K562 (cell line): Measurements from ENCODE around the gene SLC6A7. TPM values are rescaled to one million over a fixed set of nuclear protein-coding genes. Genes with fewer than 3 reads are reported as not detected.

Source experiments
- ATAC-seq: fragments of 200-7000 bp; cut with Tn5 transposase; 3 replicates; pipeline ENCODE4 v1.9.1; 2020; ENCODE audit warnings: moderate library complexity
- BruUV-seq: library from RNA; stranded (reverse); fragments of 400-500 nt; replicated peaks from 2 replicates; lab custom pipeline; 2021; lab: Mats Ljungman, UMichigan
- CTCF ChIA-PET: fragments of 300-600 bp; formaldehyde crosslinking; extraction: SDS; loops from one replicate; lab custom pipeline; 2021; ENCODE audit warnings: low intra/inter-chr PET ratio; lab: Yijun Ruan, JAX
- POLR2A ChIA-PET: fragments of 300-600, 350-650 bp; sonication (Branson Sonifier 250); formaldehyde crosslinking; extraction: SDS; loops from one replicate; lab custom pipeline; 2021; ENCODE audit warnings: antibody characterized with exemption, inconsistent platforms; lab: Yijun Ruan, JAX
- DNase-seq, 4 experiments: peaks; one replicate each; pipeline versions ENCODE4 v3.0.0 to v3.0.0-alpha.2; 2011 to 2018; ENCODE audit warnings: low spot score in 3 of 4, mixed read lengths in 3 of 4; ENCODE audit errors: extremely low read depth in 1 of 4
- FAIRE-seq: peaks from 2 replicates; lab custom pipeline; 2011; peaks lifted over from hg19 to GRCh38; lab: Jason Lieb, UNC
- H2AFZ ChIP-seq: 2 replicates; pipeline ENCODE4 v1.6.0; 2011; ENCODE audit warnings: low read depth, low read length, control low read depth, inconsistent platforms
- H3K27ac ChIP-seq: fragments of 200-600 bp; 3 replicates; pipeline ENCODE4 v1.8.0; 2011; ENCODE audit warnings: low read depth, mild to moderate bottlenecking, control low read depth, inconsistent platforms, low read length, moderate library complexity, mixed read lengths; ENCODE audit errors: extremely low read depth
- H3K27me3 ChIP-seq, 2 experiments: fragments of 300-600 bp in 1 of 2; 2 replicates in 1 of 2; 3 replicates in 1 of 2; pipeline versions ENCODE4 v1.6.0 to v1.8.0; 2011; ENCODE audit warnings: inconsistent platforms in 2 of 2, low read length in 2 of 2, mild to moderate bottlenecking in 1 of 2, mixed read lengths in 1 of 2, moderate library complexity in 1 of 2; ENCODE audit not compliant: control insufficient read depth in 2 of 2, insufficient read depth in 2 of 2
- H3K36me3 ChIP-seq: fragments of 300-600 bp; 3 replicates; pipeline ENCODE4 v1.8.0; 2011; ENCODE audit warnings: mild to moderate bottlenecking, low read length, inconsistent platforms; ENCODE audit not compliant: control insufficient read depth, insufficient read depth
- H3K4me1 ChIP-seq, 2 experiments: fragments of 200-600 bp in 1 of 2; replicated peaks in 1 of 2; 2 replicates in 1 of 2; 3 replicates in 1 of 2; pipeline versions ENCODE4 v1.5.1 to v1.8.0; 2011; ENCODE audit warnings: inconsistent platforms in 2 of 2, low read length in 2 of 2, mild to moderate bottlenecking in 1 of 2, mixed read lengths in 1 of 2, moderate library complexity in 1 of 2; ENCODE audit not compliant: control insufficient read depth in 2 of 2, insufficient read depth in 2 of 2
- H3K4me2 ChIP-seq: 2 replicates; pipeline ENCODE4 v1.6.1; 2011; ENCODE audit warnings: low read length, control low read depth, inconsistent platforms, mixed read lengths; ENCODE audit not compliant: insufficient read depth
- H3K4me3 ChIP-seq: fragments of 200-600 bp; sonication (generic), shearing (Covaris generic); 2 replicates; pipeline ENCODE4 v1.5.1; 2016; ENCODE audit warnings: control low read depth, inconsistent platforms
- H3K79me2 ChIP-seq: fragments of 200-600 bp; 3 replicates; pipeline ENCODE4 v1.8.0; 2011; ENCODE audit warnings: low read length, inconsistent platforms; ENCODE audit not compliant: control insufficient read depth, insufficient read depth
- H3K9ac ChIP-seq, 2 experiments: 2 replicates each; pipeline versions ENCODE4 v1.6.0 to v1.6.1; 2011; ENCODE audit warnings: low read depth in 2 of 2, low read length in 2 of 2, control low read depth in 1 of 2, inconsistent platforms in 1 of 2, mild to moderate bottlenecking in 1 of 2, mixed read lengths in 1 of 2; ENCODE audit not compliant: insufficient read depth in 1 of 2
- H3K9me1 ChIP-seq: one replicate; pipeline ENCODE4 v1.6.0; 2011; ENCODE audit warnings: inconsistent platforms, mild to moderate bottlenecking, low read length, moderate library complexity; ENCODE audit not compliant: control insufficient read depth, insufficient read depth
- H3K9me3 ChIP-seq: replicated peaks from 2 replicates; pipeline ENCODE4 v1.5.1; 2011; ENCODE audit warnings: low read depth, low read length, inconsistent platforms; ENCODE audit not compliant: control insufficient read depth, insufficient read depth
- H4K20me1 ChIP-seq: replicated peaks from 2 replicates; pipeline ENCODE4 v1.6.1; 2011; ENCODE audit warnings: low read length, inconsistent platforms, mixed read lengths; ENCODE audit not compliant: control insufficient read depth, insufficient read depth
- MAFK ChIP-seq: IDR thresholded peaks from 2 replicates; pipeline ENCODE4 v1.6.1; 2011; ENCODE audit warnings: low read length, improper control_type of control experiment
- RHOXF2B ChIP-seq: fragments of 250-450 bp; sonication (Bioruptor Pico); conservative IDR thresholded peaks from 2 replicates; pipeline ENCODE4 v1.5.1; 2021
- ZBTB2 ChIP-seq: fragments of 450-650 bp; IDR thresholded peaks from 2 replicates; pipeline ENCODE4 v1.6.1; 2016; ENCODE audit warnings: antibody characterized with exemption
- ZFP36 ChIP-seq: fragments of 150-350 bp; IDR thresholded peaks from 2 replicates; pipeline ENCODE4 v1.6.1; 2018; ENCODE audit warnings: low read length, low read depth; ENCODE audit not compliant: partially characterized antibody
- WGBS: fragments of 100-300 bp; shearing (Covaris generic); methylation state at CpG from one replicate; pipeline ENCODE4 v1.1.6; 2016; ENCODE audit warnings: low coverage, mixed read lengths; ENCODE audit not compliant: insufficient coverage; ENCODE audit errors: missing lambda C conversion rate; 5-methylcytosine and 5-hydroxymethylcytosine counted together
- in situ Hi-C: fragments of 300-500 bp; cut with MboI; formaldehyde crosslinking; loops from 4 replicates; pipeline ENCODE4 v1.15.0; 2018; ENCODE audit warnings: inconsistent platforms, mixed read lengths
- intact Hi-C: fragments of 100-400 bp; cut with micrococcal nuclease; formaldehyde crosslinking; loops from 2 replicates; pipeline ENCODE4 v1.14.2; 2022
- polyA plus RNA-seq, 8 experiments: library from polyadenylated mRNA; depleted of rRNA in 4 of 8; stranded (reverse) in 5 of 8; unstranded in 3 of 8; fragments of >200 nt; fragmentation: Nextera tagmentation in 2 of 8; fragmentation: Illumina TruSeq in 1 of 8; extraction: Ambion mirVana in 2 of 8; extraction: Trizol in 1 of 8; gene quantifications; 2 replicates each; pipeline versions ENCODE4 v1.2.1 to v1.2.3, GENCODE V29; 2011 to 2014; ENCODE audit warnings: inconsistent platforms in 1 of 8, missing spikeins in 1 of 8
- total RNA-seq, 7 experiments: library from RNA; depleted of rRNA in 6 of 7; stranded (reverse); fragments of >200 nt in 6 of 7; fragmentation: Illumina TruSeq in 2 of 7; extraction: Trizol in 2 of 7; gene quantifications; 2 replicates each; pipeline versions ENCODE4 v1.2.1 to v1.2.3, GENCODE V29; 2011 to 2021; ENCODE audit warnings: low replicate concordance in 1 of 7
- TF ChIP-seq, protein P1 (sequence below): fragments of 250-450 bp; sonication (Bioruptor Pico); IDR thresholded peaks from 2 replicates; pipeline ENCODE4 v1.9.0; 2021; ENCODE audit warnings: mild to moderate bottlenecking, inconsistent platforms

SLC6A7 gene
- total and polyA plus RNA-seq, 9 of the 15 experiments (the other 6 are each of a cell fraction or from before 2014, with no cell fraction given), result not detected

DNA sequence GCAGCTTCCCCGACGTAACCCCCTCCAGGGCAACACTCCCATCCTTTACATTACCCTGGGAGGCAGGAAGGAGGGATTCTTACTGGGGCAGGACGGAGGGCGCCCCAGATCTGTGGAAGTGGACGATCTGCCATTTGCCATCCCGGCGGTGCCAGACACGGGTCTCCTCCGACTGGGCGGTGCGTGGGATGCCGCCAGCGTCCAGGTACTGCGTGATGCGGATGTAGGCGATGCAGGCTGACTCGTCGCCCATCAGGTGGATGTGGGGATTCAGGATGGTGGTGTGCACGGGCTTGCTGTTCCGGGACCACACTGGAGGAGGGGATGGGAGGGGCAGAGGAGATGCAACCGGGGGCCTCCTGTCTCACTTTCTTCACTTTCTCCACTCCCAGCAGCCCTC lies 33.0 kb downstream of the SLC6A7 start (continued):
- TF ChIP-seq ZBTB2, result no peak
- TF ChIP-seq, protein P1, sequence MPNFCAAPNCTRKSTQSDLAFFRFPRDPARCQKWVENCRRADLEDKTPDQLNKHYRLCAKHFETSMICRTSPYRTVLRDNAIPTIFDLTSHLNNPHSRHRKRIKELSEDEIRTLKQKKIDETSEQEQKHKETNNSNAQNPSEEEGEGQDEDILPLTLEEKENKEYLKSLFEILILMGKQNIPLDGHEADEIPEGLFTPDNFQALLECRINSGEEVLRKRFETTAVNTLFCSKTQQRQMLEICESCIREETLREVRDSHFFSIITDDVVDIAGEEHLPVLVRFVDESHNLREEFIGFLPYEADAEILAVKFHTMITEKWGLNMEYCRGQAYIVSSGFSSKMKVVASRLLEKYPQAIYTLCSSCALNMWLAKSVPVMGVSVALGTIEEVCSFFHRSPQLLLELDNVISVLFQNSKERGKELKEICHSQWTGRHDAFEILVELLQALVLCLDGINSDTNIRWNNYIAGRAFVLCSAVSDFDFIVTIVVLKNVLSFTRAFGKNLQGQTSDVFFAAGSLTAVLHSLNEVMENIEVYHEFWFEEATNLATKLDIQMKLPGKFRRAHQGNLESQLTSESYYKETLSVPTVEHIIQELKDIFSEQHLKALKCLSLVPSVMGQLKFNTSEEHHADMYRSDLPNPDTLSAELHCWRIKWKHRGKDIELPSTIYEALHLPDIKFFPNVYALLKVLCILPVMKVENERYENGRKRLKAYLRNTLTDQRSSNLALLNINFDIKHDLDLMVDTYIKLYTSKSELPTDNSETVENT, result no peak
- TF ChIP-seq MAFK, result no peak

DNA sequence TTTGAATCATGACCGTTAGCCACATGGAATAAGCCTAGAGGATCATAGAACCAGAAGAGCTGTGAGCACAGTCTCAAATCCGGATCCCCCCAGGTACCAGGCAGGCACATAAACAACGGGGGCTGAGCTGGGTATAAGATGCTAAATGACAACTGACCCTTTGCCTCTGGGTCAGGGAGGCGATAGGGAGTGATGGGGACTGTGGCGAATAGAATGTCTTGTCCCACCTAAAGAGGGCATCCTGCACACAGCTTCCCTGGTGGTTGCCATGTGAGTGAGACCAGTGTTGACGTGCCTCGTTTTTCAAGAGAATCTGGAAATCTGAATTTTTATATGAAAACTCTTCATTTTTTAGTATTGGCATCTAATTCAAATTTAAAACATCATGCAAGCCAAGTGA lies 33.6 kb downstream of the SLC6A7 start:
- Histone ChIP-seq H3K9ac (no peak overlapping the region), H3K27ac (no peak overlapping the region), H3K4me3 (no peak overlapping the region), H3K27me3 (peaks cover 13 to 38% of the 10 kb centered on the region in 2 experiments; a peak in 4 of 5 replicates), H3K4me2 (no peak overlapping the region), H4K20me1 (peaks cover 8% of the 10 kb centered on the region; the same call in 1 of the 2 replicates), H2AFZ (no peak overlapping the region), H3K4me1 (no peaks in the 10 kb centered on the region), H3K9me1 (no peaks in the 10 kb centered on the region), H3K36me3 (no peaks in the 10 kb centered on the region), H3K79me2 (no peaks in the 10 kb centered on the region), H3K9me3 (no peaks in the 10 kb centered on the region)
- FAIRE-seq, result no peak
- no TSS peak for BruUV-seq
- ChIA-PET POLR2A (interaction anchor here (0.7 to 1.2 kb wide), 3 partner anchors 9 to 89 kb away, joined by 3 to 5 read pairs (median 3); no protein-coding TSS in a partner anchor), CTCF (no interaction called here)
- WGBS, result 33% methylated on average over 7 of the region's 7 CpGs
- peak; percentile 50 for TF ChIP-seq ZFP36
- TF ChIP-seq RHOXF2B (CRISPR knock-in tag), result no peak
- no peak for DNase-seq
- in situ Hi-C loops, result loop anchor here (5.0 kb wide), 1 partner anchor 96 kb away; no protein-coding TSS in a partner anchor
- no peak for ATAC-seq
- intact Hi-C loops, result no loop called here
